ENCODE results near the gene MPST.

The MPST gene

GRCh38 chr22:37043209-37043827 is 23.8 kb downstream of the MPST start:
- H3K36me3 ChIP-seq (ENCODE audit: low read length), result no peaks in the 10 kb centered on the region
- H4K20me1 ChIP-seq (ENCODE audit: low read depth, low read length), result no peaks in the 10 kb centered on the region
- no peaks in the 10 kb centered on the region for H3K79me2 ChIP-seq (ENCODE audit: insufficient read depth, low read length)
- H3K4me2 ChIP-seq (ENCODE audit: low read depth, low read length, poor library complexity, severe bottlenecking), result no peak overlapping the region
- no peak overlapping the region for H3K9ac ChIP-seq (ENCODE audit: low read length)
- H3K9me2 ChIP-seq (replicated peaks; ENCODE audit: insufficient read depth, low read length), result no peaks in the 10 kb centered on the region
- H2AFZ ChIP-seq (ENCODE audit: low read depth, low read length, severe bottlenecking), result no peak overlapping the region
- no peak overlapping the region for H3K27ac ChIP-seq (ENCODE audit: low read depth, low read length)
- H3K9me3 ChIP-seq (ENCODE audit: insufficient read depth, low read length), result no peaks in the 10 kb centered on the region
- TF ChIP-seq CTCF (IDR thresholded peaks at IDR 0.05; ENCODE audit: insufficient read depth, low read length, poor library complexity, severe bottlenecking) (no peak), EZH2phosphoT487 (conservative IDR thresholded peaks at IDR 0.05; ENCODE audit: low read length) (no peak)
- H3F3A ChIP-seq (ENCODE audit: insufficient read depth), result no peaks in the 10 kb centered on the region
- H3K4me3 ChIP-seq (ENCODE audit: insufficient read depth, low read length, poor library complexity, severe bottlenecking), result no peak overlapping the region
- H3K27me3 ChIP-seq (ENCODE audit: low read length), result no peaks in the 10 kb centered on the region

GRCh38 chr22:37043828-37044538 is 24.4 kb downstream of the MPST start:
- no peaks in the 10 kb centered on the region for H3K27me3 ChIP-seq (ENCODE audit: low read length)
- no peak overlapping the region for H3K4me2 ChIP-seq (ENCODE audit: low read depth, low read length, poor library complexity, severe bottlenecking)
- H3K79me2 ChIP-seq (ENCODE audit: insufficient read depth, low read length), result no peaks in the 10 kb centered on the region
- H3K9me2 ChIP-seq (replicated peaks; ENCODE audit: insufficient read depth, low read length), result no peaks in the 10 kb centered on the region
- TF ChIP-seq CTCF (IDR thresholded peaks at IDR 0.05; ENCODE audit: insufficient read depth, low read length, poor library complexity, severe bottlenecking), result peak; percentile 77
- TF ChIP-seq EZH2phosphoT487 (conservative IDR thresholded peaks at IDR 0.05; ENCODE audit: low read length), result no peak
- no peak overlapping the region for H2AFZ ChIP-seq (ENCODE audit: low read depth, low read length, severe bottlenecking)
- H3K27ac ChIP-seq (ENCODE audit: low read depth, low read length), result no peak overlapping the region
- no peak overlapping the region for H3K4me3 ChIP-seq (ENCODE audit: insufficient read depth, low read length, poor library complexity, severe bottlenecking)
- H3K9ac ChIP-seq (ENCODE audit: low read length), result no peak overlapping the region
- H4K20me1 ChIP-seq (ENCODE audit: low read depth, low read length), result no peaks in the 10 kb centered on the region
- H3K36me3 ChIP-seq (ENCODE audit: low read length), result no peaks in the 10 kb centered on the region
- no peaks in the 10 kb centered on the region for H3F3A ChIP-seq (ENCODE audit: insufficient read depth)
- no peaks in the 10 kb centered on the region for H3K9me3 ChIP-seq (ENCODE audit: insufficient read depth, low read length)

- Histone ChIP-seq H3K27me3 (ENCODE audit: low read length) (no peaks in the 10 kb centered on the region), H2AFZ (ENCODE audit: low read depth, low read length, severe bottlenecking) (no peak overlapping the region), H3K4me3 (ENCODE audit: insufficient read depth, low read length, poor library complexity, severe bottlenecking) (no peak overlapping the region), H3K4me2 (ENCODE audit: low read depth, low read length, poor library complexity, severe bottlenecking) (no peak overlapping the region), H3K27ac (ENCODE audit: low read depth, low read length) (no peak overlapping the region), H3F3A (ENCODE audit: insufficient read depth) (no peaks in the 10 kb centered on the region), H3K9me2 (replicated peaks; ENCODE audit: insufficient read depth, low read length) (no peaks in the 10 kb centered on the region), H3K9me3 (ENCODE audit: insufficient read depth, low read length) (no peaks in the 10 kb centered on the region), H3K36me3 (ENCODE audit: low read length) (no peaks in the 10 kb centered on the region), H3K9ac (ENCODE audit: low read length) (no peak overlapping the region), H4K20me1 (ENCODE audit: low read depth, low read length) (no peaks in the 10 kb centered on the region), H3K79me2 (ENCODE audit: insufficient read depth, low read length) (no peaks in the 10 kb centered on the region)
- TF ChIP-seq CTCF (IDR thresholded peaks at IDR 0.05; ENCODE audit: insufficient read depth, low read length, poor library complexity, severe bottlenecking), result no peak
- no peak for TF ChIP-seq EZH2phosphoT487 (conservative IDR thresholded peaks at IDR 0.05; ENCODE audit: low read length)
Observed at GRCh38 chr22:37044634-37045625, 25.4 kb downstream of the MPST start.

Data from SU-DHL-6 (cell line).